ENCODE results near the gene ESYT1.

DNA sequence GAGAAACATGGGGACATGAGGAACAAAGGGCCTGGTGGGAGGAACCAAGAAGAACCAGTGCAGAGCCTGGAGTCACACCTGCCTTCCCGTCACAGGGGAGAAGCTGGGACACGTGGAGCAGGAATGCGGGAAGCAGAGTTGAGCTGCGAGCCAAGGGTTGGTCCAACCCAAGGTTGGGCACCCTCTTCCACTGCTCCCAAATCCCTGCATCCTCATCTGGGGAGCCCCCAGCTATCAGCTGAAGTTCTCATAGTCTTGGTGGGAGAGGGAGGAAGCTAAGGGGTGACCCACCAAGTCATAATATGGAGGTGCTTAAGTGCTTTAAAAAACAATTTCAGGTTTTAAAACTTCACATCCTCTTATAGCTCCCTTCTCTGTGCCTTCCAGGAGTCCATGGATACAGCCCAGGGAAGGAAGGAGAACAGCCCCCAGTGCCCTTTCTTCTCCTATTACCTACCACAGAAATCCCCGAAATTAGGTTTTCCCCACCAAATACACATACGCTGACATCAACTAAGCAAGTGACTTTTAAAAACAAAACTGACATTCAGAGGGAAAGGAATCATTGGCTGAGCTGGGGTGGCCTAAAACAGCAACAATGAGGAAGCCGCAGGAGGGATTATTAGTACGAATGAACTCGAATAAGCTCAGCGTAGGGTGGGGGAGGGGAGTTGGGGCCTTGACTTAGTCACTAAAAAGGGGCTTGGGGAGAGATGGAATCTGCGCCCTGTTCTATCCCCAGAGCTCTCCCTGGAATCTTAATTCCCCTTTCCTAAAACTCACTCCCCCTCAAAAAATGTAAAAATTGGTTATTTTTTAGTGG, 34.6 kb downstream of the ESYT1 start:
- TF ChIP-seq CTCF (IDR thresholded peaks at IDR 0.05) (no peak), POLR2A (IDR thresholded peaks at IDR 0.05) (no peak)

All from Peyer's patch (tissue), 4 donors.